Measurements from ENCODE around the gene ZP1.

DNA sequence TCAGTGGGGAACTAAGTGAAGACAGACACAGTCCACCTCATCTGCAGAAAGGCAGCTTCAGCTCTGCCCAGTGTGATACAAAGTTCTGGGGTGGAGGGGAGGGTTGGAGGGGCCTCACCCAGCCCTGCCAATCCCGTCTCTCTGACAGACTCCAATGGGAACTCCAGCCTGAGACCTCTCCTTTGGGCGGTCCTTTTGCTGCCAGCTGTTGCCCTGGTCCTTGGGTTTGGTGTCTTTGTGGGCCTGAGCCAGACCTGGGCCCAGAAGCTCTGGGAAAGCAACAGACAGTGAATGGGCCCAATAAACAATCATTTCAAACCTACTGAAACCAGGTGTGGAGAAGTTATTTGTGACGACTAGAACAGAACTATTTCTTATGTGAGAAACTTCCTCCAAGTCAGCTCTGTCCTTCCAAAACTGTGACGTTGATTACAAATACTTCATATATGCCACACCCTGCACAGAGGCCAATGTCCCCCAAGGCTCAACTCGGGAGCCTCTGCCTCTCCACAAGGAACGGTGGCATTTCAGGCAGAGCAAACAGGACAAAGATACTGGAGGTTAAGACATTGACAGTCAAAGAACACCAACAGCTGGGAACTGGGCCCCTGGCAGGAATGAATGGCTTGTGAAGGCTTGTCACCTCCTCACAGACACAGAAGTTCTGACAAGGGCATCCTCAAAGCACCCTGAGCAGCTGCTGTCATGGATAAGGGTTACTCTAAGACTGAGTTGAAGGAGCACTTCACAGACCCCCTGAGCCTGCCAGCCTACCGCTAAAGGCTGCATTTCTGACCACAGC, 8.2 kb downstream of the ZP1 start:
- no peak for TF ChIP-seq CTCF (IDR thresholded peaks at IDR 0.05; ENCODE audit: low read depth, low read length, missing input control)
- TF ChIP-seq RXRA (IDR thresholded peaks at IDR 0.05), result no peak
- no peak for TF ChIP-seq YY1 (IDR thresholded peaks at IDR 0.05)
- no peak for TF ChIP-seq SP1 (IDR thresholded peaks at IDR 0.05)
- TF ChIP-seq FOXA2 (IDR thresholded peaks at IDR 0.05), result no peak
- no peak for TF ChIP-seq TAF1 (conservative IDR thresholded peaks at IDR 0.05)
- TF ChIP-seq RAD21 (IDR thresholded peaks at IDR 0.05), result no peak
- TF ChIP-seq GABPA (IDR thresholded peaks at IDR 0.05 in 1 of 2, conservative IDR thresholded peaks at IDR 0.05 in 1 of 2), result no peak
- TF ChIP-seq HNF4A (conservative IDR thresholded peaks at IDR 0.05), result no peak
- TF ChIP-seq ATF3 (IDR thresholded peaks at IDR 0.05), result no peak
- no peak for TF ChIP-seq JUND (IDR thresholded peaks at IDR 0.05)

All from liver (tissue), 3 donors.